Astrocyte of the hippocampus (primary cell): ENCODE results near the gene MGAT5B.
A peak's percentile ranks its signal among the peaks of the same experiment; 100 is the strongest.
"Not testable (repeated sequence)": the region's sequence is repeated elsewhere in the genome, so short reads cannot be mapped to it uniquely, and the experiment has no call there.

ENCODE experiments used
- DNase-seq: peaks from one replicate; pipeline ENCODE4 v3.0.0; 2011; ENCODE audit warnings: low read depth, low spot score

MGAT5B gene

GRCh38 chr17:76949913-76950695, 81.9 kb downstream of the MGAT5B start:
- no peak for DNase-seq

GRCh38 chr17:76951375-76951905, 83.2 kb downstream of the MGAT5B start:
- DNase-seq, result no peak

DNA sequence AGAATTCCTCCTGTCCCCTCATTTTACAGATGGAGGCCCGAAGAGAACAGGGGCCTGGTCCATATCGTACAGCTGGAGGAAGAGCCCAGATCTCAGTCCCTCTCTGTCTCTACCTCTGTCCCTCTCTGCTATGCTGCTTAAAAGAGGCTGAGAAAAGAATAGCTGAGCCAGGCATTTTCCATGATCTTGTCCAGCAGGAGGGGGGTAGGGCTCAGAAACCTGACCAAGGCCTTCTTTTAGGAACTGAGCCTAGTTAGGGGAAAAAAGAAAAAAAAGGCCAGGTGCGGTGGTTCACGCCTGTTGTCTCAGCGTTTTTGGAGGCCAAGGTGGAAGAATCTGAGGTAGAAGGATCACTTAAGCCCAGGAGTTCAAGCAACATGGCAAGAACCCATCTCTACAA, 84.2 kb downstream of the MGAT5B start:
- no peak for DNase-seq

- DNase-seq, result no peak
Observed at GRCh38 chr17:76953066-76953465, 84.9 kb downstream of the MGAT5B start.

DNA sequence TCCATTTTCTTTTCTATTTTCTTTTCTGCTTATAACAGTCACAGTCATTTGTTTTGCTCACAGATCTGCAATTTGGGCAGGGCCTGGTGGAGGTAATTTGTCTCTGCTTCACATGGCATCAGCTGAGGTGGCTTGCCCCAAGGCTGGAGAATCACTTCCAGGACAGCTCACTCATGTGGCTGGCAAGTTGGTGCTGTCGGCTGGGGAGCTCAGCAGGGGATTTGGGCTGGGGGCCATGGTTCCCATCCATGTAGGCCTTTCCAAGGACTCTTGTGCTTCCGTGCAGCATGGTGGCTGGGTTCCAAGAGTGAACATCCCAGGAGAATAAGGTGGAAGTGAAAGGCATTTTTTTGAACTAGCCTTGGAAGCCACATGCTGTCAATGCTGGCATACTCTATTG, 85.7 kb downstream of the MGAT5B start:
- no peak for DNase-seq

DNA sequence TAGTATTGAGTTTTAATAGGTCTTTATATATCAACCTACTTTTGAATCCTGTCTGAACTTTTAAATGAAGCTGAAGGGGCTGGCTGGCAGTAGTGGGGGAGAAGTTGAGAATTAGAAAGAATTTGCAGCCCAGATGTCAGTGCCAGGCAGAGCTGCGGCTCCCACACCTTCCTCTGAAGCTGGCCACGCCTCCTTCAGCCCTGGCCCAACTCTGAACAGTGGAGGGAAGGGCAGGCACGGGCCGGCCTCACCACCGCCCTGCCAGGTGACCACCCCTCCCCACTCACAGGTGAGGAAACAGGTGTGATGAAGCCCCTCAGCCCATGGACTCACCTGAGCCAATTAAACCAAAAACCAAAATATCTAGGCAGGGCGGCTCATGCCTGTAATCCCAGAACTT, 87.0 kb downstream of the MGAT5B start:
- no peak for DNase-seq

GRCh38 chr17:76956846-76957540, 88.8 kb downstream of the MGAT5B start:
- no peak for DNase-seq

- DNase-seq, result peak; percentile 40
Observed at GRCh38 chr17:76957678-76958464, 89.7 kb downstream of the MGAT5B start.

DNA sequence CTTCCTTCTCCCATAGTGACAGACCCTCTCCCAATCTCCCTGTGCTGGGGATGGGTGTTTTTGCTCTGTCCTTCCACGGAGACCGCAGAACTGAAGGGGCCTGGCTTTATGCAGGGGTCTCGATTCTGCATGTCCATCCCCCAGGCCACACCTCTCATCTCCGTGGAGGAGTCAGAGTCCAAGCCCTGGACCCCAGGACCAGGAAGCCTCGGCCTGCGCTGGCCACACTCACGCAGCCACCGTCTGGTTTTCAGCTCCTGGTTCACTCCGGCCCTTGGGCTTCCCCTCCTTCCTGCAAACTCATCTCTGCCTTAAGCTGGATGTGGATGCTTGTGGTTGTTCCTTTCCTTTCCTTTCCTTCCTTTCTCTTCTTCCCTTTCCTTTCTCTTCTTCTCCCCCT, 90.8 kb downstream of the MGAT5B start:
- no peak for DNase-seq

- no peak for DNase-seq
Observed at GRCh38 chr17:76961869-76962268, 93.7 kb downstream of the MGAT5B start.

GRCh38 chr17:76962858-76963257, 94.7 kb downstream of the MGAT5B start:
- no peak for DNase-seq

- no peak for DNase-seq
Observed at GRCh38 chr17:76966016-76966415, 97.8 kb downstream of the MGAT5B start.

- DNase-seq, result no peak
Observed at GRCh38 chr17:76966486-76967181, 98.4 kb downstream of the MGAT5B start.

- no peak for DNase-seq
Observed at GRCh38 chr17:76967762-76968161, 99.6 kb downstream of the MGAT5B start.

DNA sequence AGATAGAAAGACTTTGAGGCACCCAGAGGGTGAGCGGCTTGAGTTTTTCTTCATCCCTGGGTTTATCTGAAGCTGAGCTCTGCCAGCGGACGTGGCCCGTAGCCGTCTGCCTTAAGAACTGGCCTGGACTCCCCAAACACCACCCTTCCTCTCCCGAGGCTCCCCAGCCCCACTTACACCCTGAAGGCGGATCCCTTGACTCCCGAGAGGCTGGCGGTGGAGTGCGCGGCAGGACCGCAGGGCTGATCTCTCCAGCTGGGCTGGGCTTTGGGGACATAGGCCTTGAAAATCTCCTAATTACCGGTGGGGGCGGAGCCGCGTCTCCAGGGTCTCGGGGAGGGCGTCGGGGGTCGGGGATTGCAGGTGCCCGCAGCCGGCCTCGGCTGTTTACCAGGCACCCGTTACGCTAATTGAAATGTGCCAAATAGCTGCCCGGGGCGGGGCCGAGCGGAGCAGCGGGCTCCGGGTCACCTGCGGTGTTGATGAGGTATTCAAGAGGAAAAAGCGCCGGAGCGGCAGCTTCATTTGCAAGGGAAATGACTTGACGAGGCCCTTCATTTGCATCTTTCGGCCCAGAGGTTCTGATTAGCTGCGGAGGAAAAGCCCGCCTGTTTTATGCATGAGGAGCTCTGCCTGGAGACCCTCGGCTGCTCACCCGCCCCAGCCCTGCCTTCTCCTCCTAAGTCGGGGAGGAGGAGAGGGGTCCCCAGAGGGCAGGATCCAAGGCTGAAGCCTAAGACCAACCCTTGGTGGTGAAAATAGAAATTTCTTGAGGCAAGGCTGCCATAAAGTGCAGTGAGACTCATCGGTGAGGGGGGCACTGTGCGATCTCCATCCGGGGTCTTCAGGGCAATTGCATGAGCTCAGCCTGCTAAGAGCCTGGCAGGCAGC, 100.7 kb downstream of the MGAT5B start:
- peak; percentile 76 for DNase-seq

DNA sequence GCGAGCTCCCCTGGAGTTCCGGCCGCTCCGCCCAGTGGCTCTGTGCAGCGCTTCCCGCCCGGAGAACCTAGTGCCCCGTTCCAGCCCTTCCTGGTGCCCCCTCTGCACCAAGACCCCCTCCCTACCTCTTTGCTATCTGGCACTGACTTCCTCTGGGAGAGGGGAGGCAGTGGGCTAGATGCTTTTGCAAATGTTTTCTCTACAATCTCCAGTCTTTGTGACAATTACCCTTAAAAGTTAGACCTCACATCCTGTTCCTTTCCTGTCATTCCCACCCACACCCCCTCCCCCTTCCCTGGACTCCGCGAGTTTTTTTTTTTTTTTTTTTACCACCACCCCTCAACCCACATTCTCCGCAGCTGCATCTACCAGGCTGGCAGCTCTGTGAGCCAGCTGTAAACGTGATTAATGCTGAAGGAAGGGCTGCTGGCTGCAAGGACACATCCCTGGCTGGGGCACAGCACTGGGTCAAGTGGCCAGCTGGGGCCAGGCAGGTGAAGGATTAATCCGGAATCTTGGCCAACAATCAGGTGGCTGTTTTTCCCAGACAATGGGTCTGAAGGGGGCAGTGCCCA, 101.5 kb downstream of the MGAT5B start:
- peak; percentile 29 for DNase-seq

DNA sequence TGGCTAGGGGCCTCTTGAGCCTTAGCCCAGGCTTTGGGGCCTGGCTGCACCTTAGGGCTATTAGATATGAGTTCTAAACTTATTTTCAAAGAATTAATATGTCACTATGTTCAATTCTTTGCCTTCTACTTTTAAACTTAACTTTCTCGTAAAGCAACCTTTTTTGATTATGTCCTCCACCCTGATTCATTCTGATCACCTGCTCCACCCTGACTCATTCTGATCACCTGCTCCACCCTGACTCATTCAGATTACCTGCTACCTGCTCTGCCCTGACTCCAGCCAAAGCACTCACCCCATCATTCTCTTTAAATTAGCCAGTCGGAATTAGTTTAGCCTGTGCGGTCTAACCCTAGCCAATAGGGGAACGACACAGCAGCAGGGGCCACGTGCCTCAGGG, 102.0 kb downstream of the MGAT5B start:
- not testable (repeated sequence) for DNase-seq

DNA sequence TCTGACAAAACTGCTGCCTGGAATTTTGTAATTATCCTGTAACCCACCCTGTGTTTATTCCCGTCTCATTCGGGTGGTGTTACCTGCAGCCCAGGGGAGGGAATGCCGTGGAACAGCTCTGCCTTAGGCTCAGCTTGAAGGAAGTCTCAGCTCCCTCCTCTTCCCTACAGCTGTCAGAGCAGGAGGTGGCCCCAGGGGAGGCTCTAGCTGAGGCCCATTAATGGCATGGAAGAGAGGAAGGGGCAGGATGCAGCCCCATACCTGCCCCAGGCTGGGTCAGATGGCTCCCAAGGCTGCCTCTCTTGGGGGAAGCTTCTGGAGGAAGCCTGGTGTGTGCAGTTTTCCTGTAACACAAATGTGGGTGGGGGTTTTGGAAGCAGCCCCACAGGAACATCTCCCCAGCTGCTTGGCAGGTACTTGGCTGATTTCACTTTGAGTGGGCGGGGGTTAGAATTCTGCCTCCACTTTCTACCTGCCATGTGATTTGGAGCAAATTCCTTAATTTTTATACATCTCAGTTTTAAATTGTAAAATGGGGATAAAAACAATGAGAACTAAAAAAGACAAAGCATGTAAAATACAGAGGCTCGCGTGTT, 103.9 kb downstream of the MGAT5B start:
- no peak for DNase-seq

DNA sequence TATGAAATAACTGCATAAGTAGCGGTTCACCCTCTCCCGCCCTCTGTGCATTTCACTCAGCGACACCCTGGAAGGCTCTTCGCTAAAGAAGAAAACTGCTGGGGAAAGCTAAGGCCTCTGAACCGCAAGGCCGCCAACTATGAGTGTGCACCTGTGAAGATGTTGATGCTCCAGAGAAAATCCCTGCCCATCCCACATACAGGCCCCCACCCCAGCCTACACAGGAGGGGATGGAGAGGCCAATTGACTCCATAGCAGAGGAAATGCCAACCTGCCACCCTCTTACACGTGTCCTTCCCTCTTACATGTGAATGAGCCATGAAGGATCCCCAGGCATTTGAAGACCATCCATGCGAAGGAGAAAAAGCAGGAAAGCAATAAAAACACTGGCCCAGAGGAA, 104.8 kb downstream of the MGAT5B start:
- DNase-seq, result no peak

GRCh38 chr17:76974721-76975120, 106.5 kb downstream of the MGAT5B start:
- no peak for DNase-seq
